Epithelial cell of esophagus (primary cell): Measurements from ENCODE around the gene SHROOM2.

Experiments used
- DNase-seq: peaks from one replicate; pipeline ENCODE4 v3.0.0; 2010; ENCODE audit warnings: low read depth
- H3K4me3 ChIP-seq: 2 replicates; pipeline ENCODE4 v1.5.1; 2011; ENCODE audit warnings: mild to moderate bottlenecking, low read length, control low read depth
- CTCF ChIP-seq: IDR thresholded peaks from 2 replicates; pipeline ENCODE4 v1.5.1; 2011; ENCODE audit warnings: low read depth, mild to moderate bottlenecking, low read length, control low read depth, inconsistent platforms; ENCODE audit not compliant: insufficient read depth; ENCODE audit errors: missing control alignments

SHROOM2 gene

GRCh38 chrX:9888953-9889470, 102.8 kb downstream of the SHROOM2 start:
- no peak overlapping the region for H3K4me3 ChIP-seq
- TF ChIP-seq CTCF, result no peak
- DNase-seq, result no peak

- H3K4me3 ChIP-seq, result no peak overlapping the region
- TF ChIP-seq CTCF, result no peak
- no peak for DNase-seq
Measured at GRCh38 chrX:9890681-9891091, 104.5 kb downstream of the SHROOM2 start.

GRCh38 chrX:9895225-9895912, 109.1 kb downstream of the SHROOM2 start:
- DNase-seq, result no peak
- no peak overlapping the region for H3K4me3 ChIP-seq
- no peak for TF ChIP-seq CTCF

- no peak for TF ChIP-seq CTCF
- DNase-seq, result no peak
- no peak overlapping the region for H3K4me3 ChIP-seq
Measured at GRCh38 chrX:9897761-9898161, 111.5 kb downstream of the SHROOM2 start.

- H3K4me3 ChIP-seq, result no peak overlapping the region
- no peak for TF ChIP-seq CTCF
- DNase-seq, result no peak
Measured at GRCh38 chrX:9899640-9900111, 113.4 kb downstream of the SHROOM2 start.

- DNase-seq, result peak; percentile 54
- no peak overlapping the region for H3K4me3 ChIP-seq
- TF ChIP-seq CTCF, result no peak
Measured at GRCh38 chrX:9902656-9903055, 116.4 kb downstream of the SHROOM2 start.

- TF ChIP-seq CTCF, result no peak
- H3K4me3 ChIP-seq, result no peak overlapping the region
- peak; percentile 15 for DNase-seq
Measured at GRCh38 chrX:9903146-9903545, 116.9 kb downstream of the SHROOM2 start.
